ENCODE results near the gene ENKD1.
"Not testable (repeated sequence)": the region's sequence is repeated elsewhere in the genome, so short reads cannot be mapped to it uniquely, and the experiment has no call there.

Gene ENKD1

DNA sequence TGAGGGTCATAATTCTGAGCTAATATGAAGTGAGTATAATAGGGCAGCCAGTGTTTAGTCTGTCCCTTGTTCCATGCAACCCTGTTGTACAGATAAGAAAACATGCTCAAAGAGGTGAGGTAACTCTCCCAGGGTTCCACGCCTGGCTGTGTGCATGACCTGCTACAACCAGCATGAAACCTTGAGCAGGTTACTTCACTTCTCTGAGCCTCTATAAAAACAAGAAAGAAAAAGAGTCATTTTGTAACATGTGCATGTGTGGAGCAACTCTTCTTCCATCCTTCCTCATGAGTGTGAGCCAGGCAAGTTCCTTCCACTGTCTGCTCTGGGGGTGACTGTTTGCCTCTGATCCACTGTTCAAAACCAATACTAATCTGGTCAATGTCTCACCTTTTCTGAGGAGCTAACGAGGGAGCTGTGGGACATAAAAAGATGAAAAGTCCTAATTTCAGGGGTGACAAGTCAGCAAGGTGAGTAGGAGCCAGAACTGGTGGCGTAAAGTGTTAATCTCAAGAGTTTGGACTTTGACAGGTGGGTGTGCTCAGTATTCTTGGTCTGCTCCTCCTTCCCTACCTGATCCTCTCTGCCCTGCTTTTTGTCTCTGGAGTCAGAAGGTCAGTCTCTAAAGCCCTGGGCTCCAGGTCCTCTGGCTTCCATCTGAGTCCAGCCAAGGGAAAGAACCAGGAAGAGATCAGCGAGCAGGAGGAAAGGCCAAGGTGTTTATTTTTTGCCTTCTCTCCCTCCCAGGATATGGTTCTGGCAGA lies 31.1 kb upstream of the ENKD1 start:
- H3K4me1 Mint-ChIP-seq (ENCODE audit: low read depth) = peaks cover 9% of the 10 kb centered on the region
- no peak overlapping the region for H3K27ac Mint-ChIP-seq
- H3K27me3 Mint-ChIP-seq = no peaks in the 10 kb centered on the region
- H3K9me3 Mint-ChIP-seq = no peaks in the 10 kb centered on the region
- peaks cover 24% of the 10 kb centered on the region for H3K36me3 Mint-ChIP-seq (ENCODE audit: low read depth)
- intact Hi-C loops (cut with micrococcal nuclease) = no loop called here
- no peak overlapping the region for H3K4me3 Mint-ChIP-seq

DNA sequence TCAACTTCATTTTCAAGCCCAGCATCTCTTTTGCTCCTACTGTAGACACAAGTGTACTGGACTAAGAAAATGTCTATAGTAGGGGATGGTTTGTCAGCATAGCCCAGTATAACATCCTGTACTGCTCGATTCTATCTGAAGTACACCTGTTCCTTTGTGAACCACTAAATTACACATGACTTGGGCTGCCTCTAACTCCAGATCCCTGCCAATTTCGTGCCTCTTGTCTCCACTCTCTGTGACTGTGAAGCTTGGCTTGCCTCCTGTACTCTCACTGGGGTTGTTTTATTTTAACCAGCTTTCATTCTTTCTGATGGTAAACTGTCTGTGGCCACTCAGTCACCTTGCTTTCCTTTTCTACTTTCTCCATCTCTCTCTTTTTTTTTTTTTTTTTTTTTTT lies 28.1 kb upstream of the ENKD1 start:
- intact Hi-C loops (cut with micrococcal nuclease) = no loop called here
- Mint-ChIP-seq H3K27me3 (no peaks in the 10 kb centered on the region), H3K36me3 (ENCODE audit: low read depth) (peaks cover 34% of the 10 kb centered on the region), H3K4me3 (no peak overlapping the region), H3K27ac (no peak overlapping the region), H3K4me1 (ENCODE audit: low read depth) (peaks cover 9% of the 10 kb centered on the region), H3K9me3 (no peaks in the 10 kb centered on the region)

DNA sequence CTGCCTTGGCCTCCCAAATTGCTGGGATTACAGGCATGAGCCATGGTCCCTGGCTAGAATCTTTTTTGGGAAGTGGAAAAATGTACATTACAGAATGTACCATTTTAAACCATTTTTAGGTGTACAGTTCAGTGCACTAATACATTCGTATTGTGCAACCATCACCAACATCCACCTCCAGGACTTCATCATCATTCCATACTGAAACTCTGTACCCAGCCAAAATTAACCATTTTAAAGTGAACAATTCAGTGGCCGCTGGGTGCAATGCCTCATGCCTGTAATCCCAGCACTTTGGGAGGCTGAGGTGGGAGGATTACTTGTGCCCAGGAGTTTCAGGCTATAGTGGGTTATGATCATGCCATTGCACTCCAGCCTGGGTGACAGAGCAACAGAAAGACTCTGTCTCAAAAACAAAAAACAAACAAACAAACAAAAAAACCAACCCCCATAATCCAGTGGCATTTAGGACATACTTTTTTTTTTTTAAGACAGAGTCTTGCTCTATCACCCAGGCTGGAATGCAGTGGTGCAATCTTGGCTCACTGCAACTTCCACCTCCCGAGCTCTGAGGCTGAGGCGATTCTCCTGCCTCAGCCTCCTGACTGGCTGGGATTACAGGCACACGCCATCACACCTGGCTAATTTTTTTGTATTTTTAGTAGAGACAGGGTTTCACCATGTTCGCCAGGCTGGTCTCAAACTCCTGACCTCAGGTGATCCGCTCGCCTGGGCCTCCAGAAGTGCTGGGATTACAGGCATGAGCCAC lies 27.2 kb upstream of the ENKD1 start:
- H3K4me3 Mint-ChIP-seq; H3K27me3 Mint-ChIP-seq; H3K27ac Mint-ChIP-seq; H3K4me1 Mint-ChIP-seq (ENCODE audit: low read depth); H3K9me3 Mint-ChIP-seq; intact Hi-C loops (cut with micrococcal nuclease): not testable (repeated sequence)
- H3K36me3 Mint-ChIP-seq (ENCODE audit: low read depth) = peaks cover 25% of the 10 kb centered on the region

DNA sequence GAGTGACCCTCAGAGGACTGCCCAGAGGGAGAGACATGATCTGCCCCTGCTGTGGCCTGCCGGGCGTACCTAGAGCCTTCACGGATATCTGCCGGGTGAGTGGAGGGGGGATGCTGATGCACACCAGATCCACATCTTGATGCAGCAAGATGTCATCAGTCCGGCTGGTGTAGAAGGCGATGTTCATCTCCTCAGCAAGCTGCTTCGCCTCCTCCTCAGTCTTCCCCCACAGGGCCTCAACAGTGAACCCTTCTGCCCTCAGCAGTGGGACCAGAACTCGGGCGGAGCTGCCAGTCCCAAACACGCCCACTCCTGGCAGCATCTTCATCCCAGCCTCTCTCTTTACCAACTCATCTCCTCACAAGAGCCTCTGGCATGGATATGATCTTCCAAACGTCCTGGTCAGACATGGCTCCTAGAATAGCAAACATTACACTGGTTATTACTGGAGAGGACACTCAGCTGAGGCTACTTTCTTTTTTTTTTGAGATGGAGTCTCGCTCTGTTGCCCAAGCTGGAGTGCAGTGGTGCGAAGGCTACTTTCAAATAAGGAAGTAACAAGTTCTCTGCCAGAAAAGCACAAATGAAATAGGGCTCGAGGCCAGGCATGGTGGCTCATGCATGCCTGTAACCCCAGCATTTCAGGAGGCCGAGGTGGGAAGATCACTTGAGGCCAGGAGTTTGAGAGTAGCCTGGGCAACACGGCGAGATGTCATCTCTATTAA lies 19.0 kb upstream of the ENKD1 start:
- no peaks in the 10 kb centered on the region for H3K9me3 Mint-ChIP-seq
- no peak overlapping the region for H3K4me3 Mint-ChIP-seq
- H3K4me1 Mint-ChIP-seq (ENCODE audit: low read depth) = peaks cover 6% of the 10 kb centered on the region
- H3K27ac Mint-ChIP-seq = no peak overlapping the region
- no peaks in the 10 kb centered on the region for H3K27me3 Mint-ChIP-seq
- intact Hi-C loops (cut with micrococcal nuclease) = no loop called here
- H3K36me3 Mint-ChIP-seq (ENCODE audit: low read depth) = peaks cover 52% of the 10 kb centered on the region

DNA sequence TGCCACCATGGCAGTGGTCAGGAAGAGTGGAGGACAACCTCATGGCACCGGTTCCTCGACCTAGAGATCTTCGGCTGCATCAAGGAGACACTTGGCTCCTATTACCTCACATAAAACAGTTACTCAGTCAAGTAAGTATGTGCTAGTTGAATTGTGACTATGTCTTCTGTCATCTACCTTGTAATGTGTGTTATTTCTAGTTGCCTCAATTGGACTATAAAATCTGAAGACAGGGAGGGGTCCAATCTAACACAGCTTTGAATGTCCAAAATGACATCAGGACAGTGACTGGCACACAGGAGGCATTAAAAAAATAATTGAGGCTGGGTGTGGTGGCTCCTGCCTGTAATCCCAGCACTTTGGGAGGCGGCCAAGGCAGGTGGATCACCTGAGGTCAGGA lies 17.2 kb upstream of the ENKD1 start:
- H3K27ac Mint-ChIP-seq = no peak overlapping the region

DNA sequence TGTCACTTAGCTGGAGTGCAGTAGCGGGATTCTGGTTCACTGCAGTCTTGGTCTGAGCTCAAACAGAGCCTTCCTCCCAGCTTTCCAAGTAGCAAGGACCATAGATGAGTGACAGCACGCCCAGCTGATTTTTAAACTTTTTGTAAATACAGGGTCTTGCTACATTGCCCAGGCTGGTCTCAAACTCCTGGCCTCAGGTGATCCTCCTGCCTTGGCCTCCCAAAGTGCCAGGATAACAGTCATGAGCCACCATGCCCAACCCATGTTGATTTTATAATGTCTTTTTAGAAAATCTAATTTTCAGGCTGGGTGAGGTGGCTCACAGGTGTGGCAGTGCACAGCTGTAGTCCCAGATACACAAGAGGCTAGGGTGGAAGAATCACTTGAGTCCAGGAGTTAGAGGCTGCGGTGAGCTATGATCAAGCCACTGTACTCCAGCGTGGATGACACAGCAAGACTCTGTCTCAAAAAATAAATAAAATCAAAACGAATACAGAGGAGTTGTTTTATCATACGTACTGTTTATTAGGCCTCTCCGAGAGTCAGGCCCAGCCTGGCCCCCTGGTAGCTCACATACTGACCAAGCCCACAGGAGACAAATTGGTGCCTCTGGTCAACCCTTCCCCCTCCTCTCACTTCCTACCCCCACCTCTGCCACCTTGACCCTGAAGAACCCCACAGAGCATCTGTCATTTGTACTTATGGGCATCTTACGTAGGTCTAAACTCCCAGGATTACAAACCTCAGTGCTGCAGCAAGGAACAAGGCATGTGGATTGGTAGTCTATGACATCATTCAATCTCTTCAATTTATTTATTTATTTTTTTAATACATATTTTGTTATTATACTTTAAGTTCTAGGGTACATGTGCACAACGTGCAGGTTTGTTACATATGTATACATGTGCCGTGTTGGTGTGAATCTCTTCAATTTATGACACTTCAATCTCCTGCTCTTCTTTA lies 13.7 kb upstream of the ENKD1 start:
- peaks cover 63% of the 10 kb centered on the region for H3K36me3 Mint-ChIP-seq (ENCODE audit: low read depth)
- no peaks in the 10 kb centered on the region for H3K9me3 Mint-ChIP-seq
- H3K27me3 Mint-ChIP-seq = no peaks in the 10 kb centered on the region
- H3K4me3 Mint-ChIP-seq = no peak overlapping the region
- intact Hi-C loops (cut with micrococcal nuclease) = loop anchor here (5.0 kb wide), 1 partner anchor 37 kb away; the partner anchor contains the start of gene GFOD2
- no peak overlapping the region for H3K27ac Mint-ChIP-seq
- H3K4me1 Mint-ChIP-seq (ENCODE audit: low read depth) = peaks cover 7% of the 10 kb centered on the region

More for the DNA sequence above, 17.2 kb upstream of the ENKD1 start:
- Mint-ChIP-seq H3K4me3 (no peak overlapping the region), H3K27me3 (no peaks in the 10 kb centered on the region), H3K4me1 (ENCODE audit: low read depth) (peaks cover 6% of the 10 kb centered on the region), H3K36me3 (ENCODE audit: low read depth) (peaks cover 56% of the 10 kb centered on the region), H3K9me3 (no peaks in the 10 kb centered on the region)
- intact Hi-C loops (cut with micrococcal nuclease) = no loop called here

DNA sequence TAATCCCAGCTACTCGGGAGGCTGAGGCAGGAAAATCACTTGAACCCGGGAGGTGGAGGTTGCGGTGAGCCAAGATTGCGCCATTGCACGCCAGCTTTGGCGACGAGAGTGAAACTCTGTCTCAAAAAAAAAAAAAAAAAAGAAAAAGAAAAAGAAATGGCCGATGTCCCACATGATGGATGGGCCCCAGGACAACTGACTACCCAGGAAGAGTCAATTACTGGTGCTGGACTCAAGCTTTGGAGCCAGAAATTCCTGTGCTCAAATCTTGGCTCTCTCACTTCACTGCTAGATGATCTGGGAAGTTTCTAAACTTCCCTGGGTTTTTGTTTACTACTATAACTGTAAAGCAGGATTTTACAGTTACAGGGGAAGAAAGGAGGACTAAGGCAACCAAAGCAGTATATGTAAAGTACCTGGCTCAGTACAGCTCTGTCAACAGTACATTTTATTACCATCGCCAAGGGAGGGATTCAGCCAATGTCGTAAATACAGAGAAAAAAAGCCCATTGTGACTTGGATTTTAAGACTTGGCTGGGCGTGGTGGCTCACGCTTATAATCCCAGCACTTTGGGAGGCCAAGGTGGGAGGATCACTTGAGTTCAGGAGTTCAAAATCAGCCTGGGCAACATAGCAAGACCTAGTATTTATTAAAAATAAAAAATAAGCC lies 11.9 kb upstream of the ENKD1 start:
- Mint-ChIP-seq H3K27ac (no peak overlapping the region), H3K9me3 (no peaks in the 10 kb centered on the region), H3K4me3 (no peak overlapping the region), H3K4me1 (ENCODE audit: low read depth) (peaks cover 24% of the 10 kb centered on the region), H3K36me3 (ENCODE audit: low read depth) (peaks cover 52% of the 10 kb centered on the region), H3K27me3 (no peaks in the 10 kb centered on the region)
- intact Hi-C loops (cut with micrococcal nuclease) = loop anchor here (5.0 kb wide), 1 partner anchor 39 kb away; the partner anchor contains the start of gene GFOD2

DNA sequence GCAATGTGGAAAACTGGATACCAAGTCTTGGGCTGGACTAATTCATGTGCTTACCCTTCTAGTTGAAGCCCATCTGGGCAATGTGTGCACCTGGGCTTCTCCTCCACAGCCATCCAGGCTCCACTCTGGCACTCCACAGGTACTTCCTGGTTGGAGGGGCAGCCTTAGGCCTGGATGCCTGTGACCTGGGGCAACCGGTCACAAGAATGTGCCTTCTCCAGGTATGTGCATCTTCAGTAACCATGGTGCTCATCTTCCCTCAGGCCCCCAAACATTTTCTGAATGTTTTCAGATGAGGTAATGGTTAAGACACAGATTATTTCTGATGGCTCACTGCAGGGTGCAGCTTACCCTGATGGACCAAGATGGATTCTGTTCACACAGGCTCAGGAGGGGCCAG lies 11.2 kb upstream of the ENKD1 start:
- H3K9me3 Mint-ChIP-seq = no peaks in the 10 kb centered on the region
- H3K4me1 Mint-ChIP-seq (ENCODE audit: low read depth) = peaks cover 32% of the 10 kb centered on the region
- H3K27ac Mint-ChIP-seq = no peak overlapping the region
- peaks cover 45% of the 10 kb centered on the region for H3K36me3 Mint-ChIP-seq (ENCODE audit: low read depth)
- H3K4me3 Mint-ChIP-seq = no peak overlapping the region
- no peaks in the 10 kb centered on the region for H3K27me3 Mint-ChIP-seq
- intact Hi-C loops (cut with micrococcal nuclease) = loop anchor here (5.0 kb wide), 1 partner anchor 40 kb away; the partner anchor contains the start of gene GFOD2

DNA sequence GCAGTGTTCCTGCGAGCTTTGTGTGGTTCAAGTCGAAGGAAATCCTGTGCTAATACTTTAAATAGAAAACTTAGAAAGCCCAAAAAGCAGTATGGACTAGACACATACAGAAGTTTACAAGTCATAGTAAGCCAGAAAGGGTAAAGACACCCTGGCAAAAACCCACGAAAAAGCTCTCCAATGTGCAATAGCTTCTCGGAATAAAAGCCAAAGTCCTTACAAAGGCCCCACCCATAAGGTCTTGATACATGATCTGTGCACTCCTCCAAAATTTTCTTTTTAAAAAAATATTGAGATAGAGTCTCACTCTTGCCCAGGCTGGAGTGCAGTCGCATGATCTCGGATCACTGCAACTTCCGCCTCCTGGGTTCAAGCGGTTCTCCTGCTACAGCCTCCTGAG lies 10.4 kb upstream of the ENKD1 start:
- Mint-ChIP-seq H3K4me1 (ENCODE audit: low read depth) (peaks cover 38% of the 10 kb centered on the region), H3K36me3 (ENCODE audit: low read depth) (peaks cover 37% of the 10 kb centered on the region), H3K27ac (no peak overlapping the region)

DNA sequence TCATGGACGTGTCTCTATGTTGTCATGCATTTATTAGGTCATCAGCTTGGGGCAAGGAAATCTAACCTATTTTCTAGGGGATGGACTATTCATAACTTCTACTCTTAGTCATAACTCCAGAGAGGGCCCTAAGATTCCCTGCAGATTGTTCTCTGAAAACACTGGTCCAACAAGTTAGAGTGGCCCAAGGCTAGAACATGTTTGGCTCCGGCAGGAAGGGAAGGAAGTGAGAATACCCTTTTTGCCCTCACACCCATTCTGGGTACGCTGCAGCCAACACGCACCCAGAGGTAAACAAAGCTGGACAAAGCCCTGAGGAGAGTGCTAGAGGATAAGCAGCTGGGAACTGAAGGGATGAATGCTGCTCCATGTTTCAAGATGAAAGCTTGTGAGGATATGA lies 10.0 kb upstream of the ENKD1 start:
- no peak overlapping the region for H3K4me3 Mint-ChIP-seq
- intact Hi-C loops (cut with micrococcal nuclease) = loop anchor here (5.0 kb wide), 1 partner anchor 41 kb away; the partner anchor contains the start of gene GFOD2
- H3K4me1 Mint-ChIP-seq (ENCODE audit: low read depth) = peaks cover 38% of the 10 kb centered on the region
- H3K9me3 Mint-ChIP-seq = no peaks in the 10 kb centered on the region
- no peaks in the 10 kb centered on the region for H3K27me3 Mint-ChIP-seq
- H3K27ac Mint-ChIP-seq = no peak overlapping the region
- peaks cover 36% of the 10 kb centered on the region for H3K36me3 Mint-ChIP-seq (ENCODE audit: low read depth)

More for the DNA sequence above, 10.4 kb upstream of the ENKD1 start:
- Mint-ChIP-seq H3K27me3 (no peaks in the 10 kb centered on the region), H3K4me3 (no peak overlapping the region), H3K9me3 (no peaks in the 10 kb centered on the region)
- intact Hi-C loops (cut with micrococcal nuclease) = loop anchor here (5.0 kb wide), 1 partner anchor 40 kb away; the partner anchor contains the start of gene GFOD2

DNA sequence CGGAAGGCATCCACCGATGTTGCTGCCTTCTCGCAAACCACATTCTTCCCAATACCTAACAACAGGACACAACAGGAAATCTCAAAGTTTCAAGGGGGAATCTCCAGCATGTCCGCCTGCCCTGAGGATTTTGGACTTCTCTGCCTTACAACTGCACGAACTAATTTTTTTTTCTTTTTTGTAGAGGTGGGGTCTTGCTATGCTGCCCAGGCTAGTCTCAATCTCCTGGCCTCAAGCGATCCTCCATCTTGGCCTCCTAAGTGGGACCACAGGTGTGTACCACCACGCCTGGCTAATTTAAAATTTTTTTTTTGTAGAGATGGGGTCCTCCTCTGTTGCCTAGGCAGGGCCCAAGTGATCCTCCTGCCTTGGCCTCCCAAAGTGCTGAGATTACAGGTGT lies 9.4 kb upstream of the ENKD1 start:
- H3K27ac Mint-ChIP-seq = no peak overlapping the region
- H3K27me3 Mint-ChIP-seq = no peaks in the 10 kb centered on the region
- H3K9me3 Mint-ChIP-seq = no peaks in the 10 kb centered on the region
- peaks cover 31% of the 10 kb centered on the region for H3K36me3 Mint-ChIP-seq (ENCODE audit: low read depth)
- intact Hi-C loops (cut with micrococcal nuclease) = loop anchor here (5.0 kb wide), 1 partner anchor 41 kb away; the partner anchor contains the start of gene GFOD2
- no peak overlapping the region for H3K4me3 Mint-ChIP-seq
- peaks cover 38% of the 10 kb centered on the region for H3K4me1 Mint-ChIP-seq (ENCODE audit: low read depth)

DNA sequence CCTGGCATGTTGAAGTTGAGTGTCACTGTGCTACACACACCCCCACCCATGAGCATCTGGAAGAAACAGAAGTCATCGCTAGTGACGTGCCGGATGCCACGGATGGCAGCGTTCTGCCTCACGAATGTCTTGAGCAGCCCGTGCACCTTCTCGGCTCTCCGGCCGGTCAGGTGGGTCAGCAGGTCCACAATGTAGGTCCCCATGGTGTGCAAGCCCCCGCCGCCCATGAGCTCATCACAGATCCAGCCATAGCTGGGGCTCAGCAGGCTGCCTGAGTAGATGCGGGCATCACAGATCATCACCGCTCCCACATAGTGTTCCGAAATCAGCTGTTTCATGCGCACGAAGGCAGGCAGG lies 9.0 kb upstream of the ENKD1 start:
- Mint-ChIP-seq H3K4me1 (ENCODE audit: low read depth) (peaks cover 38% of the 10 kb centered on the region), H3K27ac (peak overlapping the region; percentile 88), H3K9me3 (no peaks in the 10 kb centered on the region), H3K27me3 (no peaks in the 10 kb centered on the region), H3K4me3 (no peak overlapping the region), H3K36me3 (ENCODE audit: low read depth) (peaks cover 27% of the 10 kb centered on the region)
- intact Hi-C loops (cut with micrococcal nuclease) = loop anchor here (5.0 kb wide), 1 partner anchor 42 kb away; the partner anchor contains the start of gene GFOD2
